Stimulated activated CD4-positive, alpha-beta T cell treated with anti-CD3 and anti-CD28 coated beads, Interleukin-15, amount 100 ng/mL, for 24 hours (primary cell): ENCODE measurements around the gene ADK.
"Not testable (repeated sequence)": the region's sequence is repeated elsewhere in the genome, so short reads cannot be mapped to it uniquely, and the experiment has no call there.

Experiments used
- DNase-seq: peaks from one replicate; pipeline ENCODE4 v3.0.0-alpha.2; 2020

Gene ADK

GRCh38 chr10:74575191-74575720 lies 424.2 kb downstream of the ADK start:
- DNase-seq: no peak

DNA sequence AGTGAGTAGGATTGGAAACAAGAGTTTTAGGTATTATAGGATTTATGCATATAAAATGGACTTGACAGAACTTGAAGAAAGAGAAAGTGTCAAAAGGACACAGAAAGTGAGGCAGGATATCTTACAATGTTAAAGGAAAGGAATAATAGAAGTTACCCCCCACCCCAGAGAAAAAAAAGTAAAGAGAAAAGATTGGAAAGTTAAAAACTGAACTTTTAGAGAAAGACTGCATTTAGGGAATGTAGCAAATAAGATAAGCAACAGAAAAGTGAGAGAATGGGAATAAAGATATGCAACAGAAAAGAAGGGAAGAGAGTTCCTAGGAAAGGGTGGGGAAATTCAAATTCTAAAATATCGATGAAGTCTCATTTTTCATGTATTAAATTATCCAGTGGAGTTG lies 424.9 kb downstream of the ADK start:
- no peak for DNase-seq

- DNase-seq: no peak
Measured at GRCh38 chr10:74576586-74576985, 425.6 kb downstream of the ADK start.

DNA sequence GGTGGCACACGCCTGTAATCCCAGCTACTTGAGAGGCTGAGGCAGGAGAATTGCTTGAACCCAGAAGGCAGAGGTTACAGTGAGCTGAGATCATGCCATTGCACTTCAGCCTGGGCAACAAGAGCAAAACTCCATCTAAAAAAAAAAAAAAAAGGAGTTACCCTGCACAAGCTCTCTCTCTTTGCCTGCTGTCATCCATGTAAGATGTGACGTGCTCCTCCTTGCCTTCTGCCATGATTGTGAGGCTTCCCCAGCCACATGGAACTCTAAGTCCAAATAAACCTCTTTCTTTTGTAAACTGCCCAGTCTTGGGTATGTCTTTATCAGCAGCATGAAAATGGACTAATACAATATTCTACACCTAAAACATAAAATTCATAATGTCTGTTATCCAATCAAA lies 429.4 kb downstream of the ADK start:
- not testable (repeated sequence) for DNase-seq

DNA sequence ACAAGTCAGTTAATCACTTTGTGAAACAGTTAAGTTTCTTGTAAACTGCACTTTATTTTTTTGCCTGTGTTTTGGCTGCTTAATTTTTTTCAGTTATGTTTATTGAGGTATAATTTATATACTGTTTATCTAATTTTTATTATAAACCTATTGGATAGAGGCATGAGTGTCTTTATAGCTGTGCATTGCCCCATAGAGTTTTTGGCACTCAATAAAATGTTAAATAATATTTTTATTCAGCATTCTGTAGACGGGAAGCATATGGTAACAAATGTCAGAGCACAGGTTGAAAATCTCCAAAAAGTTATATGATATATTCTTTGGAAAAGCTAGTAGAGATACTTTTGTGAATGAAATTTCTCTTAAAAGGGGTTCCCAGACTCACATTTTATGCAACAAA lies 431.5 kb downstream of the ADK start:
- no peak for DNase-seq

GRCh38 chr10:74585231-74586087 lies 434.4 kb downstream of the ADK start:
- peak; percentile 65 for DNase-seq

GRCh38 chr10:74586088-74586585 lies 435.1 kb downstream of the ADK start:
- peak; percentile 37 for DNase-seq

DNA sequence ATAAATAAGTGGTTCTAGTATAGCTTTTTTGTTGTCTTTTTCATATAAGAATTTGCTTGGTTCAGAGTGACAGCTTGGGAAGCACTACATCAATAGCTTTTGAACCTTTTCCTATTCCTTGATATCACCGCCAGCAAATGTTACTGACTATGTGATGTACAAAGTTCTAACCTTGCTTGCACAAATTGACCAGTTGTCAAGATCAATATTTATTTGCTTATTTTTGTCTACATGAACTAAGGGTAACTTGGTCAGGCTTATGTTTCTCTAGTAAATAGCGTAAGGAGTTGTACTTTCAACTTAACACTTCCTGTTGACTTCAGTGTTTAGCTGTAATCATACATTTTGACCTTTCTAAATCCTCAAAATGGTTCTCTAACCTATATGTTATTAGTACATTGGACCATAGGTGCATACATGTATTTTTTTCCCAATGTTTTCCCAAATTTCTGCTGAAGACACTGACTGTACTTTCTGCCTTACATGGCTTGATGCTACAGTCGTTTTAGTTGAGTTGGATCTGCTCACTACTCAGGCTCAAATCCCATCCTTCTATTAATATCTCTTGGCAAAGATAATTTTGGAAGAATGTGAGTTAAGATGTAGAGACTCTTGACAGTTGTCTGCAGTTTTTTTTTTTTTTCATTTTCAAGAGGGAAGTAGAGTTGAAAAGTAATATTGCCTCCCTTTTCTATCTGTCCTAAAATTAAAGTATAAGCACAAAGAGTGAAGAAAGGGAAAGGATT lies 436.3 kb downstream of the ADK start:
- no peak for DNase-seq

GRCh38 chr10:74589226-74589673 lies 438.2 kb downstream of the ADK start:
- DNase-seq: peak; percentile 84

DNA sequence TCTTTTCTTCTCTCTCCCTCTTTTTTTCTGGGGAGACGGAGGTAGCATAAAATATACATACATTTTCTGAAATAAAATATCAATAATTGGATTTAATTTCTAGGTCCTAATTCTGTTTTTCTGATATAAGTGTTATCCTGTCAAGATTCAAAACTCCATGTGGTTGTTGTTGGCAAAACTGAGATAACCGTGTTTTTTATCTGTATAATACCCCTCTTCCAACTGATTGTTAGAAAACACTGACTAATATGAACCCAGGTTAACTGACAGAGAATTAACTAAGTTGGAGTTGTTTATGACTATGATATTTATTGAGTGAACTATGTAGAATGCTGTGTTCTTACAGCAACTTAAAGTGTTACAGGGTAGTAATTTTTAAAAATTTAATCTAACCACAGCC lies 438.8 kb downstream of the ADK start:
- no peak for DNase-seq

DNA sequence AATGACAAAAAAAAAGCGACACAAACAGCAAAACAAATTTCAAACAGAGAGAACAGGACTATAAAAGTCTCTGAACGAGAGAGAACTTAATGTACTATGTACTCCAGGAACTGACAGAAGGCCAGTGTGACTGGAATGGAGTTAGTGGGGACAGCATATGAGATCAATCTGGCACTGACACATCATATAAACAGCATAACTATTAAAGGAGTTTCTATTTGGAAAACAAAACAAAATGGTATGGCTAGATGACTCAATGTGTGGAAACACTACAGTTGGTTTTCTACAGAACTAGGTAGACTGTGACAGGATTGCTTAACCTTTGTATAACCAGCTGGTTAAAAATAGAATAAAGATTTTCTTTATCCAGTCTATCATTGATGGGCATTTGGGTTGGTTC lies 442.4 kb downstream of the ADK start:
- DNase-seq: no peak

- no peak for DNase-seq
Measured at GRCh38 chr10:74596713-74597112, 445.7 kb downstream of the ADK start.

DNA sequence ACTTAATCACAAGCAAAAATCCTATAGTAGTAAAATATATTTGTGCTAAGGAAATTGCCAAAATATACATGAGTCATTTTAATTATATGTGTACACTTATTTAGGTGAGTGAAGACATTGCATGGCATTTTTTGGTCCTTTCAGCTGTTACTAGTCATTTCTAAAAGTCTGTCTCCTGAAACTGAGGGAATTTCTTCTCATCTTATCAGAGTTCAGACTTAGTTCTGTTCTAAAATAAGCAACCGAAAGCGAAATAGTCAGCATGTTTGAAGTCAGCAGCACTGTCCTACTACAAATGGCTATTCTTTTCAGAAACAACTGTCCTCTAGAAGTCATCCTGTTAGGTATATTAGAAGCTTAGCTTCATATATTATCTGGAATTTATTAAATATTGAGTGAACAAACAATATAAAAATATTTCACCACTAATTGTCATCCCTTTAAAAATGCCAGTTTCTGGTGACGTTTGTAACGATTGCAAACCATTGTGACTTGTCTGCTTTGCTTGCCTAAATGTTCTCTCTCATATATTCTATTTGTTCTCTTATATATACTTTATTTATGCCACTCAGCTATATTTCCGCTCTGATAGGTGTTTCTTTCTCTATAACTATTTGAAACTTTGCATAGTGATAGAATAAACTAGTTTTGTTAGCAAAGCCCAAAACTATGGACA lies 448.0 kb downstream of the ADK start:
- DNase-seq: no peak

DNA sequence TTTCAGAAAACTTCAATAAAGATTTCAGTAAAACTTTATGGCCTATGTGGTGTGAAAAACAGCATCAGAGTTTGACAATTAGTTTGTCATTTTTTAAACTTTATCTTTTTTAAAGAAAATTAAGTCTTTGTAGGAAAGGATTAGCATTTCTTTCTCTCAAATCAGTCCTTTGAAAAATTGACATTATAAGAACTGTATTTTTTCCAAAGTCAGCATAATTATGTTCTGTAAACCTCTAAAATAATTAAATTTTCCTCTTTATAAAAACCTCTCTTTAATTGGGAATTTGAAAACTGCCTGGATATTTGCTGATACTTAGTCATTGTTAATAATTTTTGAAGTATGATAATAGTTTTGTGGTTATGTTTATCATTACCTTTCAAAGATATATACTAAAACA lies 448.7 kb downstream of the ADK start:
- no peak for DNase-seq

GRCh38 chr10:74600170-74600569 lies 449.1 kb downstream of the ADK start:
- no peak for DNase-seq

DNA sequence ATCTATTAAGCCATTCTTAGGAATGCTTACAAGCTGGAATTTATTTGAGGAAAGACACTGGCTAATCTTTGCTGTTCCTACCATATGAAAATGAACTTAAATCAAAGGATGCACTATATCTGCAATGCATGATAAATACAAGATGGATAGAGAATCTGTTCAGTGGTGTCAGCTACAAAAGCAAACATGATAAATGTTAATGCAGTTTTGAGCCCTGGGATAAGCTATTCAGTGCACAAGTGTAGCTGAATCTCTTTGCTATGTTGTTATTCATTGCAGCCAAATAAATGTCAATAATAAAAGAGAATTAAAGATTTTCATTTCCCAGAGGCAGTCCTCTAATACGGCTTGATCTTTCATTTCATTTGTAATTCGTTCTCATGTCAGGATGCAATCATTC lies 451.6 kb downstream of the ADK start:
- DNase-seq: no peak

- no peak for DNase-seq
Measured at GRCh38 chr10:74610299-74610698, 459.3 kb downstream of the ADK start.

DNA sequence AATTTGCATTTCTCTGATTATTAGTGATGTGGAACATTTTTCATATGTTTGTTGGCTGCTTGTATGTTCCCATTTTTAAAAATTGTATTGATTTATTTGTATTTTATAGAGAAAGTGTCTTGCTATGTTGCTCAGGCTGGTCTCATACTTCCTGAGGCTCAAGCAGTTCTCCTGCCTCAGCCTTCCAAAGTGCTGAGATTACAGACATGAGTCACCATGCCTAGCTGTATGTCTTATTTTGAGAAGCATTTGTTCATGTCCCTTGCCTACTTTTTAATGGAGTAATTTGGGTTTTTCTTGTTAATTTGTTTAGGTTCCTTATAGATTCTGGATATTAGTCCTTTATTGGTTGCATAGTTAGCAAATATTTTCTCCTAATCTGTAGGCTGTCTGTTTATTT lies 461.2 kb downstream of the ADK start:
- no peak for DNase-seq

- DNase-seq: no peak
Measured at GRCh38 chr10:74620626-74621025, 469.6 kb downstream of the ADK start.

DNA sequence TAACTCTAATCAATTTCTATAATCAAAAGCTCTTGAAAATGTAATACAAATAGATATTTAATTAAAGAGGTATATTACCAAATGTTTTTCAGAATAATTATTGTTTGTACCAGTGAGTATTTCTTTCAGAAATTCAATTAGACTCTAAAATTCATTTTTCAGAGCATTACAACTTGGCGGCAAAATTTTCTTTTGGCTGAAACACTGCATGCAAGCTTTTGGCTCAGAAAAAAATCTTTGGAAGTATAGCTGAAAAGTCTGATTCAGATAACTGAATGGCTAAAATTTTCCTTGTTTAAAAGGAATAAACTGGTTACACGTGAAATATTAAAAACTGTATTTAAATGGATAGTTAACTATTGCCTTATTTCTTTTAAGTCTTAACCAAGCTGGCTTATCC lies 472.8 kb downstream of the ADK start:
- no peak for DNase-seq

- no peak for DNase-seq
Measured at GRCh38 chr10:74624501-74624900, 473.5 kb downstream of the ADK start.

- DNase-seq: no peak
Measured at GRCh38 chr10:74628136-74628535, 477.1 kb downstream of the ADK start.

DNA sequence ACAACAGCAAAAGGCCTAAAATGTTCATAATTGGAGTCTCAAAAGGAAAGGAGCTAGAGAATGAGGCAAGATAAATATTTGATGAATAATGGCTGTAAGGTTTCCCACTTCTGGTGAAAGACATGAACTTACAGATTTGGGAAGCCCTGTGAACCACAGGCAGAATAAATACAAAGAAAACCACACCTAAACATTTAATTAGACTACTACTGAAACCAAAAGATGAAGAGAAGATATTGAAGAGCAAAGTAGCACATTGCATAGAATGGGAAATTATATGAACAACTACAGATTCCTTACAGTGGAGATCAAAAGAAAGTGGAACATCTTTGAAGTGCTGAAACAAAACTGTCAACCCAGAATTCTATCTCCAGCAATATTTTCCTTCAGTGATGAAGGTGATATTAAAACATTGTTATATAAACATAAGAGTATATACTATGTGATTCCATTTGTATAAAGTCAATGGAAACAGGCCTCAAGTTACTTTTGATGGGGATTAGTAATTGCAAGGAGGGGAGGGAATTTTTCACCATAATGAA lies 484.0 kb downstream of the ADK start:
- no peak for DNase-seq
